ENCODE data around the gene DOCK1. TPM values are rescaled to one million over a fixed set of nuclear protein-coding genes. Genes with fewer than 3 reads are reported as not detected.

Gene DOCK1
- total and polyA plus RNA-seq, 2 experiments from 2014 or later, result 22.8 to 45.6 TPM

DNA sequence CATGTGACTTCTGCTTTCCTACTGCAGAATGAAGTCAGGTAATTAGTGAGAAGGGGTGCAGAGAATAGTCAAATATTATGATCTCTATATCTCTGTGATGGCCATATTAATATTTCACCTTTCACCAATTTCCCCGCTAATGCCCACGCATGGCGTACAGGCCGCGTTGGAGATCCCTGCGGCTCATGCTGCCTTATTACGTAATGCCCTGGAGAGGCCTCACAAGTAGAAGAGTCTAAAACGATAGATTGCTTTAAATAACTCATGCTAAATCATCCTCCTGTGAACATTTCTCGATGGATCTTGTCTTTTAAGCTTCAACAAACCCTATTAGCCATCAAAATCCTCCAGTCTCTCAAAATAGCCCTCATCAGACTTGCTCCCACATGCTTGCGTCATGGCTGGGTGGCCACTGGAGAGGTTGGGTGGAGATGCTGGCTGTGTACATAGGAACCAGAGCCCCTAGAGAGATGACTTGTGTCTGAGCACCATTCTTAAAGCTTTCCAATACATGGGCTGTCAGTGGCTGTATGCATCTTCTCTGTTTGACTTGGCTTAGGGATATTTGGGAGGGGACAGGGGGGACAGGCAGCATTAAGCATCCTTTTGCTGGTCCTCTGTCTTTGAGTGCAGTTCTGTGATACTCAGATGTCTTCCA lies 370.7 kb downstream of the DOCK1 start:
- in situ Hi-C loops (cut with MboI), result no loop called here

DNA sequence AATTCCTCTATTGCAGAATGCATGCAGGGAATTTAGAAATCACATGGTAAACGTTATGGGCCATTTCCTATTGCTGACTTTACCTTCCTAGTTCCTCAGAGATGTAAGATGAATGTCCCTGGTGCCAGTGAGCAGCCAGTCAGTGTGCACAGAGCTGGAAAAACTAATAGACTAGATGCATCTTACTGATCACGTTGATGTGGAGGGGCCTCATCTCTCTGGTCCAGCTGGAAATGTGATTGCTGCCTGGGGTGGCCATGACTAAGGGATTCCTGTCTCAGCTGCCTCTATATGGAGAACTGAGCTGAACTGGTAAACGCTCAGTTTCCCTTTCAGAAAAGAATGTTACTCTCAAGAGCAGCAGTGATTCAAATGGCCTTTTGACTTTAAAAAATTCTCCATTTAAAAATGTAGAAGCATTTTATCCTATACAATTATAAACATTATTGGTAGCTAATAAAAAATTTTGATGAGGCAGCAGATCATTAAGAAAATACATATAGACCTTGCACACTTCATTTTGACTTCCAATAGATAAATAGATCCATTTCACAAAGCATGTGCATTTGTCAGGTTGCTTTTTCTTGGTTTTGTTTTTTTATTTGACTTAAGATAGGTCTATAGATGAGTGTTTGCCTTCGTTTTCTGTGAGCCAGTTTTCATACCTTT lies 371.7 kb downstream of the DOCK1 start:
- Histone ChIP-seq H2AFZ (no peak overlapping the region), H3K9me3 (ENCODE audit: low read depth) (no peaks in the 10 kb centered on the region), H3K79me2 (ENCODE audit: insufficient read depth) (no peaks in the 10 kb centered on the region), H3F3A (ENCODE audit: insufficient read depth) (no peaks in the 10 kb centered on the region), H3K4me1 (ENCODE audit: insufficient read depth) (no peaks in the 10 kb centered on the region), H3K27me3 (replicated peaks; ENCODE audit: insufficient read depth) (no peaks in the 10 kb centered on the region), H3K4me3 (no peak overlapping the region), H4K20me1 (ENCODE audit: insufficient read depth) (no peaks in the 10 kb centered on the region), H3K9me2 (ENCODE audit: insufficient read depth) (no peaks in the 10 kb centered on the region), H3K9ac (no peak overlapping the region), H3K27ac (no peak overlapping the region), H3K36me3 (ENCODE audit: low read depth) (no peaks in the 10 kb centered on the region), H3K4me2 (ENCODE audit: unreplicated experiment) (no peak overlapping the region)
- in situ Hi-C loops (cut with MboI), result no loop called here
- DNase-seq, result no peak
- WGBS, 2 experiments (ENCODE audit: low coverage in 1 of 2, low lambda C conversion rate in 2 of 2, missing lambda C conversion rate in 2 of 2), result 76% methylated on average over 4 of the region's 4 CpGs
- TF ChIP-seq EZH2 (IDR thresholded peaks at IDR 0.05; ENCODE audit: insufficient read depth, poor library complexity, severe bottlenecking) (no peak), EZH2phosphoT487 (IDR thresholded peaks at IDR 0.05; ENCODE audit: insufficient read depth, low read depth) (no peak)

More for the DNA sequence above, 370.7 kb downstream of the DOCK1 start:
- H3K4me3 ChIP-seq, result no peak overlapping the region
- H4K20me1 ChIP-seq (ENCODE audit: insufficient read depth), result no peaks in the 10 kb centered on the region
- no peaks in the 10 kb centered on the region for H3K27me3 ChIP-seq (replicated peaks; ENCODE audit: insufficient read depth)
- no peak overlapping the region for H3K27ac ChIP-seq
- no peaks in the 10 kb centered on the region for H3K4me1 ChIP-seq (ENCODE audit: insufficient read depth)
- no peak overlapping the region for H3K4me2 ChIP-seq (ENCODE audit: unreplicated experiment)
- no peak overlapping the region for H2AFZ ChIP-seq
- DNase-seq, result no peak
- H3K9me3 ChIP-seq (ENCODE audit: low read depth), result no peaks in the 10 kb centered on the region
- 99% methylated on average over 10 of the region's 10 CpGs for WGBS, 2 experiments (ENCODE audit: low coverage in 1 of 2, low lambda C conversion rate in 2 of 2, missing lambda C conversion rate in 2 of 2)
- TF ChIP-seq EZH2 (IDR thresholded peaks at IDR 0.05; ENCODE audit: insufficient read depth, poor library complexity, severe bottlenecking), result no peak
- TF ChIP-seq EZH2phosphoT487 (IDR thresholded peaks at IDR 0.05; ENCODE audit: insufficient read depth, low read depth), result no peak
- H3F3A ChIP-seq (ENCODE audit: insufficient read depth), result no peaks in the 10 kb centered on the region
- no peaks in the 10 kb centered on the region for H3K79me2 ChIP-seq (ENCODE audit: insufficient read depth)
- H3K36me3 ChIP-seq (ENCODE audit: low read depth), result no peaks in the 10 kb centered on the region
- no peak overlapping the region for H3K9ac ChIP-seq
- H3K9me2 ChIP-seq (ENCODE audit: insufficient read depth), result no peaks in the 10 kb centered on the region

DNA sequence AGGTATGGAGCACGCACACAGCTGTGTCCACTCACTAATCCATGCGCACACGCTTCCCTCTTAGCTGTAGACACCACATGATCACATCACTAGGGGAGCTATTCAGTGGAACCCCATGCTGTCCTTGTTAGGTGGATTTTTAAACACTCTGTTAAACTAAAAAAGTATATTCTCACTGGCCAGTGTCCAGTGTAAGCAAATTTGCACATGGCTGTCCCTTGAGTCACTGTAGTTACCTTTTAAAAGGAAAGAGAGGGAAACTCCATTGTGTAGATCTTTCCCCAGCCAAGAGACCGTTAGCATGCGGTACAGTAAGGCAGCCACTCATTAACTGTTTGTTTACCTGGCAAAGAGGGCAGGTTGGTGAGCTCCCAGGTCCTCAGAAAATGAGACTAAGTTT lies 372.8 kb downstream of the DOCK1 start:
- H3K4me1 ChIP-seq (ENCODE audit: insufficient read depth), result no peaks in the 10 kb centered on the region
- in situ Hi-C loops (cut with MboI), result no loop called here
- TF ChIP-seq EZH2 (IDR thresholded peaks at IDR 0.05; ENCODE audit: insufficient read depth, poor library complexity, severe bottlenecking) (no peak), EZH2phosphoT487 (IDR thresholded peaks at IDR 0.05; ENCODE audit: insufficient read depth, low read depth) (no peak)
- no peaks in the 10 kb centered on the region for H3K79me2 ChIP-seq (ENCODE audit: insufficient read depth)
- H4K20me1 ChIP-seq (ENCODE audit: insufficient read depth), result no peaks in the 10 kb centered on the region
- H3K36me3 ChIP-seq (ENCODE audit: low read depth), result no peaks in the 10 kb centered on the region
- H3K9me2 ChIP-seq (ENCODE audit: insufficient read depth), result no peaks in the 10 kb centered on the region
- H3K27ac ChIP-seq, result no peak overlapping the region
- DNase-seq, result peak; percentile 26
- WGBS, 2 experiments (ENCODE audit: low coverage in 1 of 2, low lambda C conversion rate in 2 of 2, missing lambda C conversion rate in 2 of 2), result 72 to 74% methylated on average over 5 of the region's 5 CpGs
- H2AFZ ChIP-seq, result no peak overlapping the region
- no peak overlapping the region for H3K4me2 ChIP-seq (ENCODE audit: unreplicated experiment)
- H3K9me3 ChIP-seq (ENCODE audit: low read depth), result no peaks in the 10 kb centered on the region
- no peak overlapping the region for H3K9ac ChIP-seq
- no peaks in the 10 kb centered on the region for H3F3A ChIP-seq (ENCODE audit: insufficient read depth)
- no peaks in the 10 kb centered on the region for H3K27me3 ChIP-seq (replicated peaks; ENCODE audit: insufficient read depth)
- H3K4me3 ChIP-seq, result no peak overlapping the region

DNA sequence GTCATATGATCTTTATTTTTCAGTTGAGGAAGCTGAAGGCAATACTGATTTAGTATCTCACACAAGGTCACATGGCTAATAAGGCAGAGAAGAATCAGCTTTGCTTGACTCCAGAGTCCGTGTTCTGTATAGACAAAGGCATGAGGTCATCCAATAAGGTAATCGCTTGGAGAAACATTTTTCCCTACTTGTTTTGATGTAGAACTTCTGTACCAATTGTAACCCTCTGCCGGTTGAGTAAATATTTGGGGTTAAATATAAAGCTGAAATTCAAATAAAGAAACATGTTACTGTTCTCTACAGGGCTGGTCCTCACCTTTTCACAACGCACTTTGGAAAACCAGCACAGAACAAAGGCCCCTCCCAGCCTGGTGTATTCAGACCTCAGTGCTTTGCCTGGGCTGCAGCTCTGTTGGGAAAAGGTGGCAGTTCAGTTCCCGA lies 374.1 kb downstream of the DOCK1 start:
- WGBS, 2 experiments (ENCODE audit: low coverage in 1 of 2, low lambda C conversion rate in 2 of 2, missing lambda C conversion rate in 2 of 2), result 95 to 99% methylated on average over 5 of the region's 5 CpGs
- Histone ChIP-seq H3F3A (ENCODE audit: insufficient read depth) (no peaks in the 10 kb centered on the region), H3K4me2 (ENCODE audit: unreplicated experiment) (no peak overlapping the region), H3K9ac (no peak overlapping the region), H3K36me3 (ENCODE audit: low read depth) (no peaks in the 10 kb centered on the region), H3K9me2 (ENCODE audit: insufficient read depth) (no peaks in the 10 kb centered on the region), H3K27me3 (replicated peaks; ENCODE audit: insufficient read depth) (no peaks in the 10 kb centered on the region), H3K27ac (no peak overlapping the region), H4K20me1 (ENCODE audit: insufficient read depth) (no peaks in the 10 kb centered on the region), H3K4me3 (no peak overlapping the region), H3K9me3 (ENCODE audit: low read depth) (no peaks in the 10 kb centered on the region), H2AFZ (no peak overlapping the region), H3K79me2 (ENCODE audit: insufficient read depth) (no peaks in the 10 kb centered on the region), H3K4me1 (ENCODE audit: insufficient read depth) (no peaks in the 10 kb centered on the region)
- in situ Hi-C loops (cut with MboI), result no loop called here
- TF ChIP-seq EZH2 (IDR thresholded peaks at IDR 0.05; ENCODE audit: insufficient read depth, poor library complexity, severe bottlenecking), result no peak
- no peak for TF ChIP-seq EZH2phosphoT487 (IDR thresholded peaks at IDR 0.05; ENCODE audit: insufficient read depth, low read depth)
- DNase-seq, result no peak
